K562 (cell line): ENCODE data around the gene SIGLEC9. TPM values are rescaled to one million over a fixed set of nuclear protein-coding genes. Genes with fewer than 3 reads are reported as not detected.

Source experiments
- ATF2 ChIP-seq: sonication (generic); formaldehyde crosslinking; IDR thresholded peaks from 2 replicates; pipeline ENCODE4 v1.8.1; 2022; ENCODE audit warnings: missing genetic modification reagents
- BCL6 ChIP-seq: fragments of 250-450 bp; sonication (Bioruptor Pico); IDR thresholded peaks from 2 replicates; pipeline ENCODE4 v1.4.0; 2020
- CREM ChIP-seq: IDR thresholded peaks from 2 replicates; pipeline ENCODE4 v1.6.1; 2014; ENCODE audit warnings: antibody characterized with exemption, low read depth
- CUX1 ChIP-seq: fragments of 200-800 bp; sonication (Bioruptor generic); IDR thresholded peaks from 2 replicates; pipeline ENCODE4 v1.6.1; 2016; ENCODE audit warnings: missing genetic modification characterization, missing compliant biosample characterization
- FOXA3 ChIP-seq, 2 experiments: fragments of 450-650 bp in 1 of 2; sonication (generic) in 1 of 2; formaldehyde crosslinking; IDR thresholded peaks in 1 of 2; conservative IDR thresholded peaks in 1 of 2; 2 replicates each; pipeline versions ENCODE4 v1.4.0 to v1.8.0; 2020 to 2022; ENCODE audit warnings: mild to moderate bottlenecking in 2 of 2, missing genetic modification reagents in 1 of 2
- IRF9 ChIP-seq: fragments of 450-650 bp; IDR thresholded peaks from 2 replicates; pipeline ENCODE4 v1.6.1; 2016; ENCODE audit warnings: missing biosample characterization, missing genetic modification characterization
- MAX ChIP-seq: sonication (generic); formaldehyde crosslinking; IDR thresholded peaks from 2 replicates; pipeline ENCODE4 v1.9.0; 2022; ENCODE audit warnings: mild to moderate bottlenecking, missing genetic modification reagents
- MEIS2 ChIP-seq: fragments of 450-650 bp; IDR thresholded peaks from 2 replicates; pipeline ENCODE4 v1.6.1; 2014; ENCODE audit warnings: mild to moderate bottlenecking; ENCODE audit not compliant: partially characterized antibody
- MLLT1 ChIP-seq, 2 experiments: fragments of 450-650 bp; IDR thresholded peaks; 2 replicates each; pipeline ENCODE4 v1.6.1; 2016
- MNT ChIP-seq, 2 experiments: fragments of 450-650 bp; conservative IDR thresholded peaks; 2 replicates each; pipeline ENCODE4 v1.6.1; 2017; ENCODE audit warnings: mild to moderate bottlenecking in 2 of 2, moderate library complexity in 2 of 2
- RBM17 ChIP-seq: fragments of 200-400 bp; formaldehyde crosslinking; IDR thresholded peaks from 2 replicates; pipeline ENCODE4 v1.6.1; 2017; ENCODE audit warnings: low read depth, mild to moderate bottlenecking, low read length, borderline replicate concordance
- SMARCA5 ChIP-seq: fragments of 450-650 bp; IDR thresholded peaks from 2 replicates; pipeline ENCODE4 v1.6.1; 2016
- TCF7L2 ChIP-seq: fragments of 150-350 bp; IDR thresholded peaks from 2 replicates; pipeline ENCODE4 v1.6.1; 2016; ENCODE audit warnings: low read depth, mild to moderate bottlenecking, low read length, moderate library complexity
- TEAD4 ChIP-seq, 2 experiments: sonication (generic) in 1 of 2; formaldehyde crosslinking in 1 of 2; IDR thresholded peaks; 2 replicates each; pipeline versions ENCODE4 v1.6.1 to v1.8.0; 2012 to 2022; ENCODE audit warnings: borderline replicate concordance in 1 of 2, inconsistent platforms in 1 of 2, low read length in 1 of 2, mild to moderate bottlenecking in 1 of 2, missing genetic modification reagents in 1 of 2
- ZKSCAN8 ChIP-seq: fragments of 200-800 bp; sonication (Bioruptor generic); IDR thresholded peaks from 2 replicates; pipeline ENCODE4 v1.6.1; 2016; ENCODE audit warnings: missing genetic modification characterization, missing compliant biosample characterization
- ZNF584 ChIP-seq: fragments of 200-800 bp; sonication (Bioruptor generic); IDR thresholded peaks from 2 replicates; pipeline ENCODE4 v1.6.1; 2016; ENCODE audit warnings: low read depth, mild to moderate bottlenecking, missing genetic modification characterization, missing compliant biosample characterization
- polyA plus RNA-seq, 8 experiments: library from polyadenylated mRNA; depleted of rRNA in 4 of 8; stranded (reverse) in 5 of 8; unstranded in 3 of 8; fragments of >200 nt; fragmentation: Nextera tagmentation in 2 of 8; fragmentation: Illumina TruSeq in 1 of 8; extraction: Ambion mirVana in 2 of 8; extraction: Trizol in 1 of 8; gene quantifications; 2 replicates each; pipeline versions ENCODE4 v1.2.1 to v1.2.3, GENCODE V29; 2011 to 2014; ENCODE audit warnings: inconsistent platforms in 1 of 8, missing spikeins in 1 of 8
- total RNA-seq, 7 experiments: library from RNA; depleted of rRNA in 6 of 7; stranded (reverse); fragments of >200 nt in 6 of 7; fragmentation: Illumina TruSeq in 2 of 7; extraction: Trizol in 2 of 7; gene quantifications; 2 replicates each; pipeline versions ENCODE4 v1.2.1 to v1.2.3, GENCODE V29; 2011 to 2021; ENCODE audit warnings: low replicate concordance in 1 of 7

Gene SIGLEC9
- total and polyA plus RNA-seq, 9 of the 15 experiments (the other 6 are each of a cell fraction or from before 2014, with no cell fraction given): 0.09 to 0.34 (median 0.22) TPM; not detected in 4

- TF ChIP-seq MLLT1 (IDR thresholded peaks at IDR 0.05) (no peak), MAX (CRISPR knock-in tag) (no peak), TCF7L2 (no peak), ZNF584 (CRISPR knock-in tag) (no peak), SMARCA5 (peak; percentile 98), IRF9 (tag) (no peak), ATF2 (CRISPR knock-in tag) (no peak), CUX1 (CRISPR knock-in tag) (no peak), TEAD4 (IDR thresholded peaks at IDR 0.05; ENCODE audit: low read length) (no peak), TEAD4 (CRISPR knock-in tag; IDR thresholded peaks at IDR 0.05; ENCODE audit: borderline replicate concordance) (no peak), ZKSCAN8 (CRISPR knock-in tag) (no peak), CREM (peak; percentile 75), MEIS2 (peak; percentile 15), RBM17 (no peak), BCL6 (no peak), MNT (conservative IDR thresholded peaks at IDR 0.05) (peak in 1 of 2 experiments; percentile 20; a peak in 1 of 4 replicates), FOXA3 (CRISPR knock-in tag; conservative IDR thresholded peaks at IDR 0.05 in 1 of 2, IDR thresholded peaks at IDR 0.05 in 1 of 2) (no peak)
These were observed 33.9 kb downstream of the SIGLEC9 start (continued) for GRCh38 chr19:51158474-51159129.
